Upper lobe of right lung (tissue), 1 donor: ENCODE data around the gene PCSK5. TPM values are rescaled to one million over a fixed set of nuclear protein-coding genes. Genes with fewer than 3 reads are reported as not detected.
A peak's percentile ranks its signal among the peaks of the same experiment; 100 is the strongest.

Experiments
- ATAC-seq: fragments of 200-7000 bp; cut with Tn5 transposase; one replicate; pipeline ENCODE4 v1.9.1; 2020; ENCODE audit warnings: mild to moderate bottlenecking, moderate library complexity
- DNase-seq: peaks from one replicate; pipeline ENCODE4 v3.0.0-alpha.2; 2020
- H3K27ac ChIP-seq: fragments of 200-600 bp; one replicate; pipeline ENCODE4 v1.8.0; 2022
- H3K27me3 ChIP-seq: fragments of 200-600 bp; one replicate; pipeline ENCODE4 v1.8.0; 2022; ENCODE audit warnings: mild to moderate bottlenecking
- H3K36me3 ChIP-seq: fragments of 200-600 bp; one replicate; pipeline ENCODE4 v1.8.0; 2022
- H3K4me1 ChIP-seq: fragments of 200-600 bp; one replicate; pipeline ENCODE4 v1.8.0; 2022
- H3K4me3 ChIP-seq: fragments of 200-600 bp; one replicate; pipeline ENCODE4 v1.8.0; 2022; ENCODE audit warnings: mild to moderate bottlenecking
- H3K9me3 ChIP-seq: fragments of 200-600 bp; one replicate; pipeline ENCODE4 v1.8.0; 2022
- CTCF ChIP-seq: fragments of 200-600 bp; IDR thresholded peaks from one replicate; pipeline ENCODE4 v1.8.0; 2022; ENCODE audit warnings: antibody characterized with exemption
- intact Hi-C: fragments of 100-400 bp; cut with DNase I; formaldehyde crosslinking; loops from one replicate; pipeline ENCODE4 v1.11.0; 2022
- total RNA-seq: library from RNA; stranded (reverse); fragmentation: NEBNext Ultra II Directional; extraction: Animal tissue kit (Norgen Biotek cat#: 25700); gene quantifications from one replicate; pipeline ENCODE4 v1.2.1, GENCODE V29; 2021
- donor health status: DM: no; HTN: yes; CAD: no; lungs with severe emphysema.

PCSK5 gene
- total RNA-seq, 1 donor from 2014 or later = 18.1 TPM

- ATAC-seq (no peak), DNase-seq (no peak)
- intact Hi-C loops = no loop called here
- no peak for TF ChIP-seq CTCF
- H3K27ac ChIP-seq = no peak overlapping the region
- no peaks in the 10 kb centered on the region for H3K27me3 ChIP-seq
- H3K4me3 ChIP-seq = no peak overlapping the region
- H3K9me3 ChIP-seq = no peaks in the 10 kb centered on the region
- no peaks in the 10 kb centered on the region for H3K4me1 ChIP-seq
- H3K36me3 ChIP-seq = peaks cover 9% of the 10 kb centered on the region
Measured at GRCh38 chr9:76032797-76033373, 142.4 kb downstream of the PCSK5 start.

- no peak overlapping the region for H3K27ac ChIP-seq
- H3K27me3 ChIP-seq = no peaks in the 10 kb centered on the region
- no peak overlapping the region for H3K4me3 ChIP-seq
- H3K4me1 ChIP-seq = no peaks in the 10 kb centered on the region
- no peak for TF ChIP-seq CTCF
- intact Hi-C loops = no loop called here
- peaks cover 6% of the 10 kb centered on the region for H3K36me3 ChIP-seq
- DNase-seq (no peak), ATAC-seq (no peak)
- H3K9me3 ChIP-seq = no peaks in the 10 kb centered on the region
Measured at GRCh38 chr9:76034049-76034448, 143.6 kb downstream of the PCSK5 start.

- Histone ChIP-seq H3K27ac (no peak overlapping the region), H3K4me3 (no peak overlapping the region), H3K36me3 (peaks cover 5% of the 10 kb centered on the region), H3K4me1 (no peaks in the 10 kb centered on the region), H3K27me3 (no peaks in the 10 kb centered on the region), H3K9me3 (no peaks in the 10 kb centered on the region)
- ATAC-seq (peak; percentile 69), DNase-seq (no peak)
- intact Hi-C loops = no loop called here
- TF ChIP-seq CTCF = no peak
Measured at GRCh38 chr9:76036762-76037161, 146.3 kb downstream of the PCSK5 start.

GRCh38 chr9:76037587-76038225 lies 147.2 kb downstream of the PCSK5 start:
- H3K4me1 ChIP-seq = no peaks in the 10 kb centered on the region
- ATAC-seq = no peak
- H3K27me3 ChIP-seq = no peaks in the 10 kb centered on the region
- intact Hi-C loops = no loop called here
- DNase-seq = no peak
- no peak for TF ChIP-seq CTCF
- H3K27ac ChIP-seq = no peak overlapping the region
- peaks cover 5% of the 10 kb centered on the region for H3K36me3 ChIP-seq
- no peaks in the 10 kb centered on the region for H3K9me3 ChIP-seq
- no peak overlapping the region for H3K4me3 ChIP-seq

- TF ChIP-seq CTCF = no peak
- Histone ChIP-seq H3K27ac (no peak overlapping the region), H3K9me3 (no peaks in the 10 kb centered on the region), H3K4me3 (no peak overlapping the region), H3K36me3 (peaks cover 5% of the 10 kb centered on the region), H3K4me1 (no peaks in the 10 kb centered on the region), H3K27me3 (no peaks in the 10 kb centered on the region)
- intact Hi-C loops = no loop called here
- ATAC-seq (no peak), DNase-seq (no peak)
Measured at GRCh38 chr9:76038431-76038830, 148.0 kb downstream of the PCSK5 start.
